UCSD-AML1 (cell line): ENCODE results near the gene PTPN1.

Source experiments
- DNase-seq: peaks from one replicate; lab custom pipeline; 2025; ENCODE audit not compliant: unreplicated experiment; lab: John Stamatoyannopoulos, UW

The PTPN1 gene

DNA sequence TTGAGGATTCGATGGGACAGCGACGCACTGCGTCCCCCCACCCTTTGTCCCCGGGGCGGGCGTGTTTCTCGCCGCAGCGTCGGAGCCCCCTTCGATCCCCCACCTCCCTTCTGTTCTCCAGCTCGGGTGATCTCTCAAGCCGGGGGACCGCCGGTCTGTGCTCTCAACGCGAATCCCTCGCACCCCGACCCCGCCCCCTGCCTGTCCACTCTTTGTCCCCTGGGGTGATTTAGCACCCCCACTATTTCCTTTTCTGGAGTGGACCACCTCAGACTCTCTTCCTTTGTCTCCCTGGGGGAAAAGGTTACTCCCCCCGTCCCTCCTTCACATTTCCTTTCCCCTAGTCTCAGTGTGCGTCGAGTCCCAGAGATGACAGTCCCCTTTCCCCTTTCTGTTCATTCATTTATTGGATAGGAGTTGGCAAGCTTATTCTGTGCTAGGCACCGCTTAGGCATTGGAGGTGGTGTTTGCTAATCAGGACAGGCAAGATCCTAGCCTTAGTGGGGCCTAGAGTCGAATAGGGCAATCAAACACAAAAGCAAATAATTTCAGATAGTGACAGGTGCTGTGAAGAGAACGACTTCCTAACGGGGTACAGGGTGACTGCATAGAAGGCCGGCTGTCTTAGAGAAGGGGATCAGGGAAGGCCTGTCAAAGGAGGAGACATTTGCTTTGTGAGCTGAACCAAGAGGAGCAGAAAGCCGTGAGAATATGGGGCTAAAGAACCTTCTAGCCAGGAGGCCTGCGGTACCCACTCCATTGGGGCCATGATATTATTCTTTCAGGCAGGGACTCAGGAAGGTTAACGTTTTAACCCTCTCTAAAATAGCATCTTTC, 741 bp downstream of the PTPN1 start:
- DNase-seq: no peak

DNA sequence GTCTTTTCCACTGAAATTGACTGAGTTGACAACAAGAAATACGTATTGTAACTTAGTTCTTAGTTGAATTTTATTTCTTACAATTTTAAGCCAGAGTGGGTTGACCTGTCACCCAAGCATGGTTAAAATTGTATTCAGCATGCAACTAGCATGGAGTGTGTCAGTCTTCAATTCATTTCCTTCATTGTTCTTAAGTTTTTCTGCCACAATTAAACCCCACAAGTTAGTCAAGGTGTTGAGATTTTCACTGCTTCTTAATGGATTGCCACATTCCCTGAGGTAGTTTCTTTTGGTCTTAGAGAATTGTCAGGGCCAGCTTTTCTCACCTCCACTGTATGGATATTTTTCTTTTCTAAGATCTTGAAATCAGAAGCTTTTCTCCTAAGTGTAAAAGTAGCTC, 2.1 kb downstream of the PTPN1 start:
- no peak for DNase-seq

- DNase-seq: no peak
These were observed 3.2 kb downstream of the PTPN1 start for GRCh38 chr20:50513169-50514034.

- DNase-seq: no peak
These were observed 3.8 kb downstream of the PTPN1 start for GRCh38 chr20:50514035-50514337.

- no peak for DNase-seq
These were observed 4.6 kb downstream of the PTPN1 start for GRCh38 chr20:50514750-50515149.

DNA sequence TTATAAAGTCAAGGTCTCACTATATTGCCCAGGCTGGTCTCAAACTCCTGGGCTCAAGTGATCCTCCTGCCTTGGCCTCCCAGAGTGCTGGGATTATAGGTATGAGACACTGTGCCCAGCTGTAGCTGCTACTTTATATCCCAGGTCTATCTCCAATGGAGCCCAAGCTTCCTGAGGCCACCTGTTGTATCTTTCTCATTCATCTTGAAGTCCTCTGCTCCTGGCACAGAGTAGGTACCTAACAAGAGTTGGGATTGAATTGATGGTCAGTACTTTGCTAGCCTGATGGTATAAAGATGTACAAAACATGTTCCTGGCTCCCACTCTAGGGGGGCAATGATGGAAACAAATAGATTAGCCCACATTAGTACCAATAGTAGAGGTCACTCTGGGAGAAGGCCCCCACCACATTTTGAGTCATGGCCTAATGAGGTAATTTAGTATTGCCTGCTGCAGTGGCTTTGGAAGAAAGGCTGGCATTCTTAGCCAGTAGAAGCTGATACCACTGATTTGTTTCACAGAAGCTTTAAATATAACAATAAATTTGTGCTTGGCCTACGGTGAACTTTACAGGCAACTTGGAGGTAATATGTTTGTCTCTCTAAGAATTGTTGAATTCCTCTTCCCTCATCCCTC, 5.4 kb downstream of the PTPN1 start:
- DNase-seq: no peak

DNA sequence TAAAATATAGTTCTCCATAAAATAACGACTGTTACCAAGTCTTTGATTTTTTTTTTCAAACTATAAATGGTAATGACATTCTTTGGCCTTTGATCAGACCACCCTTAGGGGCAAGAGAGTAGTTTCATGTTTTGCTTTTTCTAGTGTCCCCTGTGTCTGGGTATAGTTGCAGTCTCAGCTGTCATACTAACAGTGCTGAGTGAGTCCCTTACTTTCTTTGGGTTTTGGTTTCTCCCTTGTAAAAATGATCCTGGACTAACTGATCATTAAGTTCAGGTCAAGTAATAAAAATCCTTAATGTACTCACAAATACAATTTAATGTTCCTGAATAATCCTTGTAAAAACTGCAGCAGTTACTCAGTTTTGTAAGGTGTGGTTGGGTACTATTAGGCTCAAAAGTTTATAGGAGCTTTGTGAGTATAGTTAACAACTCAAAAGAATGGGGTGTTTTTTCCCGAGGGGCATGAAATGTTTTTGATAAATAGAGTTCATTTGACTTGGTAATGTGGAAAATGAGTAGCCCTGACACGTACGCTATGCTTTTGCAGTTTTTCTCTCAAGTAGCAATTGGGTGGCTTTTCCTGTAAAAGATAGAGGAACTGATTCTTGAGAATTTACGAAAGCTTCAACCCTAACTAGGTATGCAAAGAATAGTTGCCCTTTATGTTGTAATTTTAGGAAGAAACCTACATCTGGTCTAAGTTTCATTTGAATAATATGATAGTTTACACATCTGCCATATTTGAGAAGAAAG, 6.2 kb downstream of the PTPN1 start:
- no peak for DNase-seq

DNA sequence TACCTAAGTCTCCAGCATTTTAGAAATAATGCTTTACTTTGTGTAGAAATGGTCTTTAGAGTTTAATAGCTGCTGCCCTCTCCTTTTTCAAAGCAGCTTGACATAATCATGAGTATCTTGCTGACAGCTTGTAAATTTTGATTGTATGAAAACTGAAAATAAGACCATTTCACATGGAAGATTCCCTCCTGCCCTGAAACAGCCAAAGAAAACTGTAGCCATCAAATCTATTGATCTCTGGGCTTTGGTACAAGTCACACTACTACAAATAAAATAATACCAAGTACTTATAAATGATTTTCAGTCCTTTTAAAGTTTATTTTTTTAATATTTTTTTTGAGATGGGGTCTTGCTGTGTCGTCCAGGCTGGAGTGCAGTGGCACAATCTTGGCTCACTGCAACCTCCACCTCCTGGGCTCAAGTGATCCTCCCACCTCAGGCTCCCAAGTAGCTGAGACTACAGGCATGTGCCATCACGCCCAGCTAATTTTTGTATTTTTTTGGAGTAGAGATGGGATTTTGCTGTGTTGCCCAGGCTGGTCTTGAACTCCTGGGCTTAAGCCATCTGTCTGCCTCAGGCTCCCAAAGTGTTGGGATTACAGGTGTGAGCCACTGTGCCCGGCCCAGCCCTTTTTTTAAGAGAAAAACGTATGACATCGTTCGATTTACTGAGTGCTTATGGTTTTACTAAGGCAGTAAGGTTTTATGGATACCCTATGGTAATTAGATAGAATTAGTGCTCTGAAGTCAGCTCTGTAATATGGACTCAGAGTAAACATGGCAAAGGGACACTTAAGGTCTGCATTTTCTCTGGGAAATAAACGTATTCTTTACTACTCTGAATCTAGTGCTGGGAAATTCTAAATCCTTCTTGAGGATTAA, 7.0 kb downstream of the PTPN1 start:
- DNase-seq: no peak

DNA sequence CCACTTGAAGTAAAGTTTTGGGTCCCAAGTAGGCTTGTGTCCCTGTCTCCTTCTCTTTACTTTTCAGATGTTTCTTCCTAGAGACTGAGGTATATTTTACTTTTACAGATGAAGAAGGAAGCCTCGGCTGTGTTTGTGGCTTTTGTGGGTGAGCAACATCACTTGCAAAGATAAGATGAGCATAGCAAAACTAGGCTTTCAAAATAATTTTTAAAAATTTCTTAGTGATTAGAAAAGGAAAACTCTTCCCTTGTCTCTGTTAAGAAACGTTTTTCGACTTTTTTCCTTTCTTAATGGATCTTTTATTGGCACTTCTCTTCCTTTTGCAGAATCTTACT, 7.6 kb downstream of the PTPN1 start:
- DNase-seq: no peak

DNA sequence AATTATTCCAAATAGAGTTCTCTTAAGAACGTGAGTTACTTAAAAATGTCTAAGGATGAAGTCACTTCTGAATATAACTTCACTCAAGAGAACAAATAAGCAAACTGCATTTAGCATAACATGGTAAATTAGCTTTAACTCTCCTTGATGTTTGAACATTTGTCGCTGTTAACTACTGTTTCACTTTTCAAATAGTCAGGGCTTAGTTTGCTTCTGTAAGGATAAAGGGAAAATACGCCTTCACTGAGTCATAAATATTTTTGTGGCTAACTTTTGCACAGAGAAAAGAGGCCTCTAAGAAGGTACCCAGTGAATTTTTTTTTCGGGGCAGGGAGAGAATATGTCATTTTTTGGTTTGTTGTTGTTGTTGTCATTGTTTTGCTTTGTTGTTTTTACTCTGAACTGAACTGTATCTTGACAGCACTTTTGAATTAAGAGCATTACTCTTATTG, 8.1 kb downstream of the PTPN1 start:
- DNase-seq: no peak

GRCh38 chr20:50519036-50519762, 9.0 kb downstream of the PTPN1 start:
- DNase-seq: no peak

- no peak for DNase-seq
These were observed 10.2 kb downstream of the PTPN1 start for GRCh38 chr20:50520222-50520880.

GRCh38 chr20:50521221-50522052, 11.3 kb downstream of the PTPN1 start:
- no peak for DNase-seq

- no peak for DNase-seq
These were observed 12.0 kb downstream of the PTPN1 start for GRCh38 chr20:50522053-50522674.

DNA sequence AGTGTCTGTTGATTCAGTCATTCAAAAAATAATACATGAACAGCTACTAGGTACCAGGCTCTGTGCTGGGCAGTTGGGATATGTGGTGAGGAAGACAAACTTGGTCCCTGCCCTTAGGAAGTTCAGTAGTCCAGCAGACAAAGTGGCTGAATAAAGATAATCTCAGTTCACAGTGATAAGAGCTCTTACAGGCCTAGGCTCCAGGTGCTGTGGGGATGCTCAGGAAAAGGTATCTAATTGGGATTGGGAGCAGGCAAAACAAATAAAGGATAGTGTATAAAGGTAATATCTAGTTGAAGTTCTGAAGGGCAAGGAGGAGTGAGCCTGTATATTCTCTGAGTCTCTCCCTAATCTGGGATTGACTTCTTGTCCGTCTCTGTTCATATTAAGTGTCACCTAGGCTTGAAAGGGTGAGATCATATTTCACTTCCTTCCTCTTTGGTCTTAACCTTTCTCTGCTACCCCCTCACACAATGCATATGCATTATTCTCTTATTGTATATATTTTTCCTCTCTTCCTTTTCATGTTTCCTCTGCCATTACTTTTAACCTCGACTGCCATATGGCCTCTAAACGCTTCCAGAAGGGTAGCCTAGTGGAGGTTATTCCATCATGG, 13.5 kb downstream of the PTPN1 start:
- DNase-seq: no peak

DNA sequence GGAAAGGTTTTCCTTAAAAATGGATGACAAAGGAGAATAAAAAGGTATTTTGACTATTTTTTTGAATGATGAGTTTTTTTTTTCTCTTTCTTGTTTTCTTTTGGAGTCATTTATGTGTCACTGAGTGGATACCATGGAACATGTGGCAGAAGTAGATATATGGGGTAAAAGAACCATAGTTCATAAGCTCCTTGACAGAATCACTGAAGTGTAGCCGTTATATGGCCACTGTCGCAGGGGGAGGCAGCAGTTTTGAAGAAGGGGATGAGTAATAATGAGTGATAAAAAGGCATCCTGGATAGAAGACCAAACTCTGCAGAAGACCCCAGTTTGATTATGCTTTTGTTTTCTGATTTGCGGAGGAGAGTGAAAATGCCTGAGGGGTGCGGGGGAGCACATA, 15.5 kb downstream of the PTPN1 start:
- DNase-seq: no peak

- no peak for DNase-seq
These were observed 16.3 kb downstream of the PTPN1 start for GRCh38 chr20:50526403-50526989.
